GM13976 (cell line): Measurements from ENCODE around the gene KDM7A.
"Not testable (repeated sequence)": the region's sequence is repeated elsewhere in the genome, so short reads cannot be mapped to it uniquely, and the experiment has no call there.

Experiments
- DNase-seq: peaks from one replicate; pipeline ENCODE4 v3.0.0; 2012; ENCODE audit warnings: low spot score
- CTCF ChIP-seq: IDR thresholded peaks from 2 replicates; pipeline ENCODE4 v1.5.1; 2012; ENCODE audit warnings: borderline replicate concordance, mild to moderate bottlenecking; ENCODE audit not compliant: insufficient read depth; ENCODE audit errors: extremely low read depth, missing control alignments, control extremely low read depth
- in situ Hi-C: fragments of 300-500 bp; cut with MboI; formaldehyde crosslinking; loops from one replicate; pipeline ENCODE4 v1.12.0; 2022; ENCODE audit warnings: low sequenced_read_pairs, mixed read lengths, inconsistent platforms; ENCODE audit not compliant: unreplicated experiment

Gene KDM7A

DNA sequence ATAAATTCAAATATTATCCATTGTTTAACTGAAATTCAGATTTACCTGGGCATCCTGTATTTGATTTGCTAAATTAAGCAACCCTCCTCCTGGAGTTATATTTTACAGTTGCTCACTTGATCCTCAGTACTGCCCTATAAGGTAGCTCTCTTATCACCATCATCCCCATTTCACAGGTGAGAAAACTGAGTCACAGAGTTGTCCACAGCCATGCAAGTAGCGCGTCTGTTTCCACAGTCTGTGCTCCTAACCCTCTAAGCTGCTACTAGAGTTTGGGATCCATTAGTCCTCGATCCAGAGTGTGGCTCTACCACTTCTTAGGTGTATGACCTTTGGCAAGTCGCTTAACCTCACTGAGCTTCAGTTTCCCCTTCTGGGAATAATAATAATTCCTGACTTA, 34.9 kb upstream of the KDM7A start:
- in situ Hi-C loops = no loop called here
- no peak for TF ChIP-seq CTCF
- no peak for DNase-seq

- in situ Hi-C loops = no loop called here
- no peak for TF ChIP-seq CTCF
- peak; percentile 86 for DNase-seq
These were observed 33.3 kb upstream of the KDM7A start for GRCh38 chr7:140209866-140210609.

DNA sequence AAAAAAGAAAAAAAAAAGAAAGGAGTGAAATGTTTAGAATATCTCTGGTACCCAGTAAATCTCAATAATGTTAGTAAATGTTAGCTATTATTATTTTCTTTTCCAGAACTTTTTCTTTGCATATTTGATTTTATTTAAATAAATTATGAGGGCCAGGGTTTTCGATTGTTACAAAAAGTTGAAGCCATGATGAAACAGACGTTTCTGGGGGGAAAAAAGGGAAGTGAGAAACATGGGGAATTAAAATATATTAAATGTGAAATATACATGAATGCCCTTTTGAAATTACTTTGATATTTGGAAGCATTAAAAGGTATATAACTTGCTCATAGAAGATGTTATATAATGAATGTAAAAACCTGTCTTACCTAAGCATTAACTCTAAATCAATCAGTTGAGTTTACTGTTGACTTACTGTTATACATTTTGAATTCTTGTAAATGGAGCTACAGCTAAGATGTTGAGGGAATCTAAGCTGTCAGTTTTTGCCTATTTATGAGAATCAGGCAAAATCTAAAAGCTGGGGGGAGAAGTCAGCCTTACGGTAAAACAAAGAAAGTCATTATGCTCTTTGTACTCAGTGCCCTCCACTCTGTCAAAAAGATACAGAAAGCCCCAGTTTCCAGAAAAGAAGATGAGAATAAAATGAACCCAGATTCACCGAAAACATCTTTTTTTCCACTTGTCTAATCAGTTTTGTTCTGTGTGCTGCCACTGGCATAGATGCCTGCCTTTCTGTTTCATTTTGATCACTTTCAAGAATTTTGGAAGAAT, 30.0 kb upstream of the KDM7A start:
- in situ Hi-C loops = no loop called here
- no peak for TF ChIP-seq CTCF
- DNase-seq = no peak

GRCh38 chr7:140205600-140205999, 28.8 kb upstream of the KDM7A start:
- no peak for TF ChIP-seq CTCF
- in situ Hi-C loops = no loop called here
- no peak for DNase-seq

GRCh38 chr7:140203556-140203955, 26.8 kb upstream of the KDM7A start:
- in situ Hi-C loops = no loop called here
- TF ChIP-seq CTCF = no peak
- DNase-seq = no peak

- in situ Hi-C loops, DNase-seq: not testable (repeated sequence)
These were observed 26.2 kb upstream of the KDM7A start for GRCh38 chr7:140202942-140203341.

DNA sequence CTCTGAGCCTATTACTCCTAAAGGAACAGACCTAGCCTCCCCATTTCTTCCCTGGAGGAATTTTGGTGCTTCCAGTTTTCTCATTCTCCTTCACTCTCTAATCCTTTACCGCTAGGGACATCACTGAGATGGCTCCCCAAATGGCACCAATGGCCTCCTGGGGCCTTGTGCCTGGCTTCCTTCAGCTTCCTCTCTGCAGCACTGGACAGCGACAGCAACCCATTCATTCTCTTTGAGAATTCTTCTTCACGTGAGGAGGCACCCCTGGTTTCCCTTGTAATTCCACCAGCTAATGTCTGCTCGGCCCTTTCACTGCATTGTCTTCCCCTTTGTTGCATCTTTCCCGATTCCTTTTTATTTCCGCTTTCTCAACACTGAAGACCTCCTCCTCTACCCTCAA, 24.6 kb upstream of the KDM7A start:
- no peak for TF ChIP-seq CTCF
- in situ Hi-C loops = no loop called here
- DNase-seq = no peak
